GM21447 (cell line): ENCODE results near the gene ATP1B3.
"Not testable (repeated sequence)": the region's sequence is repeated elsewhere in the genome, so short reads cannot be mapped to it uniquely, and the experiment has no call there.

ENCODE experiments used
- ATAC-seq: cut with Tn5 transposase; IDR thresholded peaks from one replicate; pipeline ENCODE4 v1.9.1; 2021; ENCODE audit not compliant: unreplicated experiment

ATP1B3 gene

DNA sequence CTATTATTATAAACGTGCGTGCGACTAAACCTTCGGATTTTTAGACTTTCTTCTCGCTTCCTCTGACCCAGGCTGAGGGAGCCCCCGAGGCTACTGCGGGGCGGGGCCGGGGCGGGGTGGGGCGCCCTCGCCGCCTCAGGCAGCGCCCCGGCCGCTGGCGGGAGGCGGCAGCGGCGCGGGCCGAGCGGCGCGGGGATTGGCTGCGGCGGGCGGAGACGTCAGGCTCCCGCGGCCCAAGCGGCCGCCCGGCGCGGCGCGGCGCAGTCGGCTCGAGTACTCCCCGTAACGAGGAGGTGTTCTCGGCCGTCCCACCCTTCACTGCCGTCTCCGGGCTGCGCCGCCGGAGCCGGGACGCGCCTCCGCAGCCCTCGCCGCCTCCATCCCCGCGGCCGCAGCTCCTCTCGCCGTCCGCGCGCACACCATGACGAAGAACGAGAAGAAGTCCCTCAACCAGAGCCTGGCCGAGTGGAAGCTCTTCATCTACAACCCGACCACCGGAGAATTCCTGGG, at the start of gene ATP1B3:
Gene ATP1B3 (plus strand): TSS at position 263 of the 510 bp plus-strand sequence. CDS start 159 bp downstream, at position 422.
- peak; percentile 65 for ATAC-seq

DNA sequence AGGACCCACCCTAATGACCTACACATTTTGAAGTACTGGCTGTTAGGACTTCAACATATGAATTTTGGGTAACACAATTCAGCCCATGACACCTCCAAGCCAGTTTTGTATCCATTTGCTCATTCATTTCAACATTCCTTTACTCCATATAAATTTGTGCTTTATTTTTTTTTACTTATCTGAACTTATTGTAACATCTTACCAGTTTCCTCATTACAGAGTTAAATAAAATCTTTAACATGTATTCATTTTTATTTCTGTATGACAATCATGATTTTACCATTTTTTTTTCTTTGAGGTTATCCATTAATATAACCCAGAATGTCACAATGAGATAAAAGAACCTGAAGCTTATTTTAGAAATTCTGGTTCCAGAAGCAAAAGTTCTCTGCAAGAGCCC, 48.0 kb upstream of the ATP1B3 start:
- no peak for ATAC-seq

DNA sequence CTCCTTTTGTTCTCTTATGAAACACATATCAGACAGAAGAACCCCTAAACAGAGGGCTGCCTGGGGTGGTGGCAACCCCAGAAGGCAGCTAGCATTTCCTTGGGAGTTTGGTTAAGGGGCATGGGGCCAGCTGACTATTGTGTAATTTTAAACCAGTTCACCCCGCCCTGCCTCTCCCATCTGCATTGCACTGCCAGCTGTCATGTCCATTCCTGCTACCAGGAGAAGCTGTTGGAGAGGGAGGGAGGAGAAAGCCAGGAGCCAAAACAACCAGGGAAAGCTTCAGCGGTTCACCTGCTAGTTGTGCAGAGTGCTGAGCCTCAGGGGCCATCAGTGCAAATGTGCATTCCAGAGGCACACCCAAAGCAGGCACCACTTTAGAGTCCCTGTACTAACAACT, 47.6 kb upstream of the ATP1B3 start:
- ATAC-seq: no peak

GRCh38 chr3:141830508-141830907, 45.9 kb upstream of the ATP1B3 start:
- no peak for ATAC-seq

DNA sequence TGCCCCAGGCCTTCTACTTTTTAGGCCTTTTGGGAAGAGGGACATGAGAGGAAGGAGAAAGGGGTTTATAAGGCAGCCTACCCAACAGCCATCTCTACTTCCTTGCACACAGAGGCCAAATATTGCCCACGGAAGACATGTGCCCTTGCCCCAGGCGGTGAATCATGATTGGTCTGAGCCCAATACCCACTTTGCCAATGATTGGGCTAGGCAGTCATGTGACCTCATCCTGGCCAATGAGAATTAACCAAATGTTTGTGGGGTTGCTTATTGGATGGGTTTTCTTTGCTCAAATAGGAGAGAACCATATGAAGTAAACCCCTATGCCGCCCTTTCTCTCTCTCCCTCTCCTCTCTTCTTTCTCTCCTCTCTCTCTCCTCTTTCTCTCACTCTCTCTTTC, 42.2 kb upstream of the ATP1B3 start:
- ATAC-seq: no peak

DNA sequence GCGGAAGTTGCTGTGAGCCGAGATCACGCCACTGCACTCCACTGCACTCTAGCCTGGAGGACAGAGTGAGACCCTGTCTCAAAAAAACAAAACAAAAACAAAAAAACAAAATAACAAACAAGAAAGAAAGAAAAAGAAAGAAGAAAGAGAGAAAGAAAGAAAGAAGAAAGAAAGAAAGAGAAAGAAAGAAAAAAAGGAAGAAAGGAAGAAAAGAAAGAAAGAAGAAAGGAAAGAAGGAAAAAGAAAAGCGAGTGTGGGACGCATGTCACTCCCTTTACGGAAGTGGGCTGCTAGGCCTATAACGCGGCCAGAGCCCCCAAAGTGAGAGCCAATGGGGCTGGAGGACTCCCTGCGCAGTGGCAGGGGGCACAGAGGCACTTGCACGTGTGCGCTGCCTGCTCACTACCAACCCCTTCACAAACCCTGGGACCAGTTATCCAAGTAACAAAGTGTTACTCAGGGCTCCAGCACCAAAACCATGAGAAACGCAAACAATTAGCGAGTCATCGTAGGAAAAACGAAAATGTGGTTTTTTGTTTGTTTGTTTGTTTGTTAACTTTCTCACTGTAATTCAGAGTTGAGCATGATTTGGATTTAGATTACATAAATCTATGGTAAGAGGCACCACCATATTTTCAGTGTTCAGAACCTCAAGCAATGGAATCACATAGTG, 40.8 kb upstream of the ATP1B3 start:
- ATAC-seq: no peak

DNA sequence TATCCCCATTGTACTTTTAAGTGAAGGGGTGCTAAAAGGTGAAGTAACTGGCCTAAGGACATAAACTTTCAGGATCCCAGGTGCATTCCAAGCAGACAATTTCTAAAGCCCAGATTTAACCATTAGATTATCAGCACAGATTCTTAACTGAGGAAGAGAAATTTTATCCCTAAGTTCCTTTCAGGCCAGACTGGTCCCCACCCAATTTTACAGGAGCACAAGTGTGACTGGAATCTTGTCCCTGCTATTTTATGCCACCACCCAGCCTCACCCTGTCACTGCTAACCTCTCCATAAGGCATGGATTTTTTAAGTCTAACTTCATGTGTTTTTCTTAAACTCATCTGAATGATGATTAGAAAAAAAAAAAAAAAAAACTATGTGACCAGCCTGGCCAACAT, 37.1 kb upstream of the ATP1B3 start:
- ATAC-seq: no peak

DNA sequence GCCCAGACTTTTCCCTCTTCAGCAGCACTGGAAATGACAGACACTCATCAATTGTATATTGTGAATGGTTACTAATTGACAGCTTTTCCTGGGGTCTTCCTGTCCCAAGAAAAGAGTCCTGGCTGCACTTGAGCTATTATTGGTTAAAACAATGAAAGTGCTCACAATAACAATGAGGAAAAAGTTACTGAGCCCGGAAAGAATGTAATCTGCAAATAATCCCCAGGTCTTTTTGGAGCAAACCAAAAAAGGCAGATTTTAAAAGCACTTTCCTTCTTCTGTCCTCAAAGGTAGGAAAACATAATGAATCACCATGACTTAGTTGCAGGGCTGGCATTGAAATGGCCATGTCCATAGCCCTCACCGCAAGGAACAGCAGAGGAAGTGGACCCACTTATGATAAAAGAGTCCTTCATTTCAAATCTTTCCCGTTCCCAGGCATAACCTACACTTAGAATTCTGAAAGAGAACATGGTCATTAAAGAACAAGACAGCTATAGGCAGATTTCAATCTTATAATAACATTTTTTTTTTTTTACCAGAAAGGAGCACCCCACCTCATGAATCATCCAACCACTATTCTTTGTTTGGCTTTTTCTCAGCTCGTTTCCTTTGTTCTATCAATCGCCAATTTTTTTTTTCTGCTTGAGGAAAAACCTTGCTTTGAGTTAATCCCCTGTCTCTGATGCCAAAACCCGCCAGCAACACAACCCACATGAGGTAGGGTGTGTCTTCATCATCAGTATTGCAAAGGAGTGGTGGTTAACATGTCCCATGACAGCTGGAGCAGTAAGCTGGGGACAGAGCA, 35.5 kb upstream of the ATP1B3 start:
- no peak for ATAC-seq

DNA sequence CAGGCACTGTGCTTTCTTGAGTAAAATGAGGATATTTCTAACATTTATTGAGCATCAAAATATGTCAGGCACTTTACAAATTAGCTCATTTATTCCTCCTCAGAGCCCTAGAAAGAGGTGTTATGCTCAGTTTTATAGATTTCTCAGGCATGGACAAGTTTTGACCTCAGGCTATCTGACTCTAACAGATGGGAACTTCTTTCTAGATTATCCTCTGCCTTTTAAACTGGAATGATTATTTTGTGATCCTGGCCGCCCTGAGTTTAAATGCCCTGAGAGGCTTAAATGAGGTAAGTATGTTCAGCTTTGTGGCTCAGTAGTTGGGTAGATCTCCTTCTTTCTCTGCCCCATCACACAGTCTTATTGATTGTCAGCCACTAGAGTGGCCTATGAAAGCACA, 32.3 kb upstream of the ATP1B3 start:
- no peak for ATAC-seq

- ATAC-seq: no peak
Observed at GRCh38 chr3:141844812-141845211, 31.6 kb upstream of the ATP1B3 start.

DNA sequence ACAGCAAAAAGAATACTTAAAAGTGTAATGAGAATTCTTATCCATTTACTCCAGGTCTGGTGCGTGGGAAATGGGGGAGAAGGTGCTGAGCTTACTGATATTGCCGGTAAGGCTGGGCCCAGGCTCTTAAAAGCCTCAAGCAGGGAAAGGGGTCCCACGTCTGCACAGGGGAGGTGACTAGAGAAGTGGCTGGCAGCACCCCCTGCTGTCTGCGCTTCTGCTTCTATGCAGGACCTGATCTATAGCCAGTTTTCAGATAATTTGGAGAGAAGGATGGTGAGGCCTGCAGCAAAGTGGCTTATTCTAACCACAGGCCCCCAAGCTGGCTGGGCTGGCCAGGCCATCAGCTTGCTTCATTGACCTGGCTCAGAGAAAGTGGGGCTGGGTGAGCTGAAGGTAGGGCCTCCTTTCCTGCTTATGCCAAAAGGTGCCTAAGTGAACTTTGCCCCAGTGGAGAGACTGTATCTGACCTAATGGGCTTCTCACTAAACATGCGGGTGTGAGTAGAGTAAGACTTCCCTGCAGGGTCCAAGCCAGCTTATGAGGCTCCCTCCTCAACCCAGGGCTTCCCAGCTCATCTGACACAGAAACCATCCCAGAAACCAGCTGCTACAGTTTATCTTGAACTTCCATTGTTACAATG, 30.9 kb upstream of the ATP1B3 start:
- no peak for ATAC-seq

DNA sequence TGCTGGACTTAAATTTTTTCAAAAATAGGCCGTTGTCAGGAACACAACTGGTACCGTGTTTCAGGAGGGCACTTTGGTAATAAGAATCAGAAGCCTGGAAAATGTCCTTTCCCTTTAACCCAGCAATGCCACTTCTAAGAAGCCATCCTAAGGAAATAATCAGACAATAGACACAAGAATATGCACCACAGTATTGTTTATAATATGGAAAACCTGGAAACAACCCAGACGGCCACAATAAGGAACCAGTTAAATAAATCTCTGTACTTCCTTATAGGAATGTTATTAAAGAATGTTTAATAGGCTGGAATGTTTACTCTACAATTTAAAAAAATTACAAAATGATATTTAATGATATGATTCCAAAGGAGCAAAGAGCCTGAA, 30.4 kb upstream of the ATP1B3 start:
- ATAC-seq: no peak

- ATAC-seq: not testable (repeated sequence)
Observed at GRCh38 chr3:141848159-141848748, 28.2 kb upstream of the ATP1B3 start.

- ATAC-seq: no peak
Observed at GRCh38 chr3:141849056-141849815, 27.2 kb upstream of the ATP1B3 start.

GRCh38 chr3:141851411-141851810, 25.0 kb upstream of the ATP1B3 start:
- no peak for ATAC-seq

DNA sequence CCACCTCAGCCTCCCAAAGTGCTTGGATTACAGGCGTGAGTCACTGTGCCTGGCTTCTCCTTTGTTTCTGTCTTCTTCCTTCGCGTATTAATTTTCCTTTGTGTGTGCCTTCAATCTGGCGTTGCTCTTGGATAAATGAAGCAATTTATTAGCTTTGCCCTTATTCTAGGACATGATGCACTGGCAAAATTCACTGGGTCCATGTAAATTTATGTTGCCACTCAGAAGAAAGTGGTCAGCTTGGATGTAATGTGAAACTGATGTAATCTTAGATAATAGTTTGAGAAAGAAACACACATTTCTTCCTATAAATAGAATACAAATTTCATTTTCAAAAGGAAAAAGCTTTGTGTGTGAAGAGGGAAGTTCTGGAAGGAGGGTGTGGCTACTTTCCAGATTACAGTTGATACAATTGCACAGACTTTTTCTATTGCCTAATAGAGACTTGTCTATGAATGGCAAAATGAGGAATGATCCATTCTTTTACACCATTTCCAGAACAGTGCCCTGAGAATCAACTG, 23.3 kb upstream of the ATP1B3 start:
- no peak for ATAC-seq

- ATAC-seq: no peak
Observed at GRCh38 chr3:141853629-141854168, 22.7 kb upstream of the ATP1B3 start.

GRCh38 chr3:141854599-141854998, 21.8 kb upstream of the ATP1B3 start:
- ATAC-seq: no peak

DNA sequence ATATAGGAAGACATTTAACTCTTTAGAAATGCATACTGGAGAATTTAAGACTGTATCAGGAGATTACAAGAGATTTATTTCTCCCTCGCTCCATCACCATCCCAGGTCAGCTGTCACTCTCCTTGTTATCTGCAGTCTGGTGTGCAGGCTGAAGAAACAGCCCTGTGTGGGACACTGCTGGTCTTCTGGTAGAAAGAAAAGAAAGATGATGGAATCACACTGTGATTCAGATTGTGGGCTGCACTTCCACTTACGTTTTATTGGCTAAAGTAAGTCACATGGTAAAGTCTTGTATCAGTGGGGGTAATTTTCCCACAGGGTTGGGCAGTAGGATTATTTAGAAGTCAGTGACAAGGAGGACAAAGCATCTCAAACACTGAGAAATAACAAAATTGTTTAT, 18.1 kb upstream of the ATP1B3 start:
- ATAC-seq: no peak

DNA sequence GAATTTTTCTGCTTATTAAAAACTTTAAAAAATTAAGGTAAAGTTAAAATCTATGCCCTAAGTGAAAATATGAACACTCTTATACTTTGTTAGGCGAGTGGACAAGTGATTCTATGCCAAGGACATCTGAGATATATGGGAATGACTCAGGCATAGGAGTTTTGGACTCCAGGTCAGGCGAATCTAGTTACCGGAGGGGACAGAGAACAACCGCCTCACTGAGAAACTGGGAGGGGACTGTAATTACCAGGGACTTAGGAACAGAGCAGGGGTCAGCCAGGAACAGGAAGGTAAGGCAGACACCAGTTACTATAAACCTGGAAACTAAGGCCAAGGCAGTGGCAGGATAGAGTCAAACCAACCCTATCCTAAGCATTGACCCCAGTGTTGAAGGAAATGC, 16.8 kb upstream of the ATP1B3 start:
- no peak for ATAC-seq
